Stimulated activated CD4-positive, alpha-beta T cell treated with anti-CD3 and anti-CD28 coated beads, Interleukin-15, amount 100 ng/mL, for 48 hours (primary cell): ENCODE data around the gene EIF3K.

Experiments used
- DNase-seq, 2 donors: peaks; one replicate each; pipeline ENCODE4 v3.0.0-alpha.2; 2020; ENCODE audit warnings: low read depth in 2 of 2

EIF3K gene

DNA sequence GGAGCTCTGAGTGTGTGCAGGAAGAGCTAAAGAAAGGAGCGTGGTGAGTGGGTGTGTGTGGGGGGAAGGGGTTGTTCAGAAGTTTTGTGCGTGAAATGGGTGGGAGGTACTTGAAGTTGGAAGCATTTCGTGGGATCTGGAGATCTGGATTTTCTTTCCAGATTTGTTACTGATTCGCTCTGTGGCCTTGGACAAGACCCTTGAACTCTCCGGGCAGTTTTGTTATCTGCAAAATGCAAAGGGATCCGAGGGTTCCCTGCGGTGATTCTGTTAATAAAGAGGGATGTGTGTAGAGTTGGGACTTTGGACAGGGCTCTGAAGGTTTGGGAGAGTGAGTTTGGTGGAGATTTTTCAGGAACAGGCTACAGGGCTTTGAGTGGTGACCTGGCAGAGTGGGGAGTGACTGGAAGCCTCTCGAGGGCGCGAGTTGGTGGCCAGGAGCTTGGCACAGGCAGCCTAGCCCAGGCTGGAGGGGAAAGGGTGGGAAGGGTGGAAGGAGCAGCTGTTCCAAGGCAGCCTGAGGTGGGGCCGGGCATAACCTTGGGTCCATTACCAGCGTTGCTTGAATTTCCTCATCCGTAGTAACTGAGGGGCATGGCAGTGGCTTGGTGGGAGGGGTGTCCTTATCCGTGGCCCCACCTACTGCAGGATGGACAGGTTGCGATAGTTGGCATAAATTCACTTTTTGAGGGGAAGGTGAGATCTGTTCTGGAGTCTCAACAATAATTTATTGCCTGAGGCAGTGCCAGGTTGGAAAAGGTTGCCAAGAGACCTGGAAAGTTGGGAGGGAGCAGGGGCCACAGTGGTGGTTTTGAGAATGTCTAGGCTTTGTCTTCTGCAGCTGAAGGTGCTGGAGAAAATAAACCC lies 30.6 kb downstream of the EIF3K start:
- DNase-seq, result no peak

DNA sequence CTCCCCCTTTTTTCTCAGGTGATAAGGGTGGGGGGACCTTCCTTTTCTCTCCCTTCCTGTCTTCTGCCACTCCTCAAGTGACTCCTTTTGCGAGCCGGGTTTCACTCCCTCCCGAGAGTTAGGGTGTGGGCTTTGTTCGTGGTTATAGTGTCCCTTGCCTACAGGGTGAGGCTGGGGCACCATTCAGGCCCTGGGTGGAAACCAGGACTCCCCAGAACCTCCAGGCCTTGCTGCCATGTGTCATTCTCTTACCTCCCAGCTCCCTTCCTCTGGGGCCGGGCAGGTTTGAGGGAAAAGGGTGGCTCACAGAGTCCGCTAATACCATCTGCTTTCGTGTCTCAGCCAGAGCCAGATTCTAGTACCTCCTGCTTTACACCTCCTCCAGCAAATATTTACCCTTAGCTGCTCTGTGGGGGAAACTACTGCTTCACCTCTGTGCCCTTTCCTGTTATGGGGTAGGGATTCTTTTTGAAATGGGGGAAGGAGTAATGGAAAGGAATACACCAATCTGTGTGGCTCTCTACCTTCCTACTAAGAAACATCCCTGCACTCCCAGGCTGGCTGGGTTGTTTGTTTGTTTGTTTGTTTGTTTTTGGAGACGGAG lies 31.3 kb downstream of the EIF3K start:
- DNase-seq, result no peak

DNA sequence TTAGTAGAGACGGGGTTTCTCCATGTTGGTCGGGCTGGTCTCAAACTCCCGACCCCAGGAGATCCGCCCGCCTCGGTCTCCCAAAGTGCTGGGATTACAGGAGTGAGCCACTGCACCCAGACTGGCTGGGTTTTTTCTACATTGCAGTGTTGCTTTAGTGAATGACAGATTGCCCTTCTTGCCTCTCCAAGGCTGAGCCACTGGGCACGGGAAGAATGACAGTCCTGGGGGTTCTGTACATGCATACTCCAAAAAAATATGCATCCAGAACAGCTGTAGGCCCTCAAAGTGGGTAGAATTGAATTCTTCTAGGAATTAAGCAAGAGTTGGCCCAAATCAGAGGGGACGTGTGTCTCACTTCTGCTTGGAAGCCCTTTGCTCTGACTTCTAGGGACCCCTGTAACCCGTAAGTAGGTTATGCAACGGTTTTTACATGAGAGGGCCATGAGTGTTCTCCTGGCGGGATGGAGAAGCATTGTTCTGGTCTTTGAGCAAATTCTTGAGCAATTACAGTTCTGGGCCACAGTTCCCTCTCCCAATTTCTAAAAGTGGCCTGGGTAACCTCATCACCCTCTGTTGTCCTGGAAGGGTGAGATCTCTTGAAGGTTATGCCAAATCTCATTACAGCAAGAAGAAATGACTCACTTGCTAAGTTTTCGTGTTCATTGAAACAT lies 32.1 kb downstream of the EIF3K start:
- DNase-seq, result no peak

DNA sequence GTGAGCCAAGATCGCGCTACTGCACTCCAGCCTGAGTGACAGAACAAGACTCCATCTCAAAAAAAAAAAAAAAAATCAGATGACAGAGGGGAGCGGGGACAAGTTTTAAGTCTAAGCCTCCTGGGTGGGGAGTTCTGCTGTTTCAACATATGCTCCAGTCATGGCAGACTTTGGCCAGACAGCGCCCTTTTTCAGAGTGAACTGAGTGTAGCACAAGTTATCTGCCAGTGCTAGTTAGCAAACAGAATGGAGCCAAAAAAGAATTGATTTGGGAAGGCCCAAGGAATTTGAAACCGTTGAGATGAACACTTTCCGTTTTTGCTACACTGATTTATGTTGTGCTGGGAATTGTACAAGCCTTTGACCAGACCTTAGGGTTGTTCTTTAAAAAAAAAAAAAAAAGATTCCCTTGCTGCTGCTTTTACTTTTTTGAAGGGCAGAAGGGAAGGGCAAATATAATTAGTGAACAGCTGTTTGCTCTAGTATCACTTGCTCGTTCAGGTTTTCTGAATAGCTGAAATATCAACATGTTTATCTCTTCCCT lies 34.1 kb downstream of the EIF3K start:
- no peak for DNase-seq

DNA sequence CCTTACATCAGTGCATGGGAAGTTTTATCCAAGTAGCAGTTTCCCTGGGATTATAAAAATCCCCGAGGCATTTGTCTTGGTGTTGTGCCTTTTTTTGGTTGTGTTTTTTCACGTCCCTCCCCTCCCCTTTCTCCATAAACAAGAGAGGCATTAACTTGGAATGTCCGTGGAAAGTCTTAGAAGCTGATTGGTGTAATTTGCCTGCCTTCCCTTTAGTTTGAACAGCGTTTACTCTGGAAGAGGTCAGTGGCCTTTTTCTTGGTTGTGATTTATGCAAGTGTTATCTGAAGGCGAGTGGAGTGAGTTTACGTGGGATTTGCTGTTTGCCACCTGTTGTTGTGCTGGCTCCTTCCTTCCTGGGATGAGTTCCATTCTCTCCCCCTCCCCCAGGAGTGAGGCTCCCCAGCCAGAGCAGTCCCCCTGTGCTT lies 35.7 kb downstream of the EIF3K start:
- no peak for DNase-seq

DNA sequence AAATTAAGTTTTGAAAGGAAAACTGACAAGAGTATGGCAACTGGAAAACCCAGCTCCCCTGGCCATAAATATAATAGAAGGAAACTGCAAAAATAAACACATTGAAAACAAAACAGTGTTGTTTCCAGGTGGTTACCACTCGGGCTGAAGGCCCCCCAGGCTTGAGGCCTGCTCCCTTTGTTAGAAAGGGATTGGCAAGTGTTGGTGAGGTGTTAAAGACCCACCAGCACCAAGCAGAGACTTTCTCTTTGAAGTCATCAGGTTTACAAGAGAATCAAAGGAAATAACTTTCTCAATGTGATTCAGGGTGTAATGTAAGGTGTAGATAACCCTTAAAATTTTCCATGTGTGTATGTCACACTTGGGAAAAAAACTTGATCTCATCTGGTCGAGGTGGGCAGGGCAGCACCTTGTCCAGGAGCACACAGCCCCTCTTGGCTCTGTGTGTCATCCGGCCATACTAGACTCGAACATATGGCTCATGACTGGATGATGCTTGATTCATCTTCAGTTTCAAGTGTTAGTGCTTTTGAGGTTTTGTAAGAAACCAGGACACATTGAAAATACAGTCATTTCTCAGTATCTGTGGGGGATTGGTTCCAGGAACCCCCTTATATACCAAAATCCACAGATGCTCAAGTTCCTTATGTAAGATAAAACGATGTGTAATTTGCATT lies 36.3 kb downstream of the EIF3K start:
- peak in 1 of 2 donors; percentile 35 for DNase-seq

DNA sequence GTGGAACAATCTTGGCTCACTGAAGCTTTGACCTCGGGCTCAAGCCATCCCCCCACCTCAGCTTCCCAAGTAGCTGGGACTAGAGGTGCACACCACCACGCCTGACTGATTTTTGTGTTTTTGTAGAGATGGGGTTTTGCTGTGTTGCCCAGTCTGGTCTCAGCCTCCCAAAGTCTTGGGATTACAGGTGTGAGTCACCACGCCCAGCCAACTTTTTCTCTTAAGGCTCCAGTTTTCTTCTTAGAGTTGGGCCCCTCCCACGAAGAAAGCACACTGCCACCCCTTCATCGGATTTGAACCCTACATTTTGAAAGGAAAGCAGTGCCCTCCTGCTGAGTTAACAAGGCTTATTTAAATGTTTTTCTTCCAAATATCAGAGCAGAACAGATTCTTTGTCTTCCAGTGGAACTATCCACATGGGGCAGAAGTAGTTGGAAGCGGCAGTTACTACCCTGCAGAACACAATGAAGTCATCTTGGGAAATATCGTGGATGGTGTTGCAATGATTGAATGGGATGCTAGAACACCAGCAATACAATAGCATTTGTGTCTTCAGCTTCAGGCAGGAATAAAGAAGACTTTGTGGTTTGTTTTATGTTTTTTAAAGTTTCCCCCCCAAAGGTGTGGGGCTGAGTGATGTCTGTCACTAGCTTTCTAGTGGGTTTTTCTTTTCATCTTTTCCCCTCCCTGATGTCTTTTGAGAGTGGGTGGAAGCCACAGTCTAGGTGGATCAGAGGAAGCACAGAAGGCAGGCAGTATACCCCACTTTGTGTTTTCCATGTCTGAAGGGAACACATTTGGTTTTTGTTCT lies 37.4 kb downstream of the EIF3K start:
- DNase-seq, result no peak

DNA sequence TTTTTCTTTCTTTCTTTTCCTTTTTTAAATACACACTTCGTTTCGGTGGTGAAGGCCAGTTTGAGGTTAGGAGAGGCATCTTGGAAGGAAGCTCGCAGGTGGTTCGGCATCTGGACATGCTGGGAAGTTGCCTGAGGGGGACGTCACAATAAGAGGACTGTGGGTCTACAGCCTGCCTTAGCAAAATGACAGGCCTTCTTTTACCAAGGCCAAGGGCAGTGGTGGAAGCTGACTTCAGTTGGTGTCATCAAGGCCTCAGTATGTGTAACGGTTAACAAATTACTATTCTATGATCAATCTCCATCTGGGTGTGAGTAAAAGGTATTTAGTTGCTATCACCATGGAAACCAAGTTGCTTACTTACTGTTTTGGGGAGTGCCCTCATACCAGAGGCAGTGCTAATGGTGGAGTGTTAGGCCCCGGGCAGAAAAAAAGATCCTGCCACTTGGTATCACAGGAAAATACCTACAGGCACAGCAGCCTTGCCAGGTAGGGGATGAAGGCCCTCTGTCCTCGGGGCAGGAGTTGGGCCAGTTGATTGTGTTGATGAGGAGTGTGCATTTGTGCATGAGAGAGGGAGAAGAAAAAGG lies 38.7 kb downstream of the EIF3K start:
- DNase-seq, result no peak

DNA sequence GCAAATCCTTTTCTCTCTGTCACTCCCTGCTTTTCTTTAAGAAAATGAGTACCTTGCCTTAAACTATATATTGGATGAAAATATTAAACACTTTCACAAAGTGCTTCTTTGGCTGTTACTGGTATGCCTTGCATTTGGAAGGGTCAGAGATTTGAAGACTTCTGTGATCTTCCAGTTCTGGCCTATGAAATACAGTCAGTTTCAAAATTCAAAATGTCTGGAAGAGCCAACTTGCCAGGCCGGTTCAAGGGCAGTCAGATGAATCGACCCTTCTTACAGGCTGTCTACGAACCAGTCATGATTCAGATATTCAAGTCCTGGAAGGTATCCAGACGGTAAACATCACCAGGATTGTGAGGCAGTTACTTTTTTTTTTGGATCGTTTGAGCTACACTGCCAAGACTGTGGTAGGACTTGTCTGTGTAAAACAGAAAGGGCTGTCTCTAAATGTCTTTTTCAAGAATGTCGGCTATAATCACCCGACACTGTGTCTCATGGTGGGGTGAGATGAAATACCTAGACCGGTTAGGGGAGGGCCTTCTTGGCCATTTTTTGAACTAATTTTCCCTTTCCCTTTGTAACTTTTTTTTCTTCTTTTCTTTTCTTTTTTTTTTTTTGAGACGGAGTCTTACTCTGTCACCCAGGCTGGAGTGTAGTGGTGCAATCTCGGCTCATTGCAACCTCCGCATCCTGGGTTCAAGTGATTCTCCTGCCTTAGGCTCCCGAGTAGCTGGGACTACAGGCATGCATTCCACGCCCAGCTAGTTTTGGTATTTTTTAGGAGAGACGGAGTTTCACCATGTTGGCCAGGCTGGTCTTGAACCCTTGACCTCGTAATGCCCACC lies 39.7 kb downstream of the EIF3K start:
- no peak for DNase-seq

DNA sequence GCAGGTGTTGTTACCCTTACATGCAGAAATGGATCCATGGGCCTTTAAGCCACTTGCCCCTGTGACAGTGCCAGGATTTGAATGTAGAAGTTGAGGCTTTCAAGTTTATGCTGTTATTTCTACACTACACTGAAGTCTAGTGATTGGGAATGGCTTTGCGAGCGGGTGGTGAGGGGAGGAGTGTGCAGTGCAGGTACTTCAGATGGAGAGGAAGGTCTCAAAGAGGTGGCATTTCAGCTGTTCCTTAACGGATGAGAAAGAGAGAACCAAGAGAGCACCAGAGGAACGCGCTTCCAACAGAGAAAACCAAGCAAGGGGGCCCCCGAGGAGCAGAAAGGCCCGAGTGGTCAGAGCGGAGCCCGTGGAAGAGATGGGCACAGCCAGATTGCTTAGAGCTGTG lies 41.7 kb downstream of the EIF3K start:
- no peak for DNase-seq

DNA sequence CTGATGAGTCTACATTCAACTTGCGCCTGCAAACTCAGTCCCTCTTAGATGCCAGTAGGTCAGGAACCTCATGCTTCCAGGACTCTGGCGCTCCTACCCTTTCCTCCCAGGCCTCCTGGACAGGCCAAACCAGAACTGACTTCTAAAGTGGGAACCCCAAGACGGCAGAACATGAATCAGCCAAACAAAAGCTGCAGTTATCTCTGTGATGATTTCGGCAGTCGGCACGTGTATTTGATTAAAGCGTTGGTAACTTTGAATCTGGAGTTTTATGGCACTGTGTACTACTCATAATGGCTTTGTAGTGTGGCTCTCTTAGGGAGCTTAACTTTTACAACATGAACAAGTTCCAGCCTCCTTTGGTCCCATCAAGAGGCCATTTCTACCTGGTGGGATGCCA lies 42.1 kb downstream of the EIF3K start:
- DNase-seq, result no peak

DNA sequence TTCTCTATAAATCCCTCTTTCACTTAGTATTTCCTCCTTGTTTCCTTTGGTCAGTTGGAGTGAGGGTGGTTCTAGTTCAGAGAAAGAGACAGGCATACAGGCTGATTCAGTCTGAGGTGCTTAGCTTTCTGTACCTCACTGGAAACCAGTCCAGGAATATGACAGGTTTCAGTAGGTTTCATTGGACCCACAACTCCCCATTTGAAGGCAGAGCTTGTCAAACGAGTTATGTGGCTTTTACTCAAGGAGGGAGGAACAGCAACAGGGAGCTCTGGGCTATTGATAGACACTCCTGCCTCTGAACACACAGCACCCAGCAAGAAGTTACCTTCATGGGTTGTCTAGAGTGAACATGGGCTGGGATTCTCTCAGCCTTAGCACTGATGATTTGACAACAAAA lies 43.0 kb downstream of the EIF3K start:
- DNase-seq, result no peak

DNA sequence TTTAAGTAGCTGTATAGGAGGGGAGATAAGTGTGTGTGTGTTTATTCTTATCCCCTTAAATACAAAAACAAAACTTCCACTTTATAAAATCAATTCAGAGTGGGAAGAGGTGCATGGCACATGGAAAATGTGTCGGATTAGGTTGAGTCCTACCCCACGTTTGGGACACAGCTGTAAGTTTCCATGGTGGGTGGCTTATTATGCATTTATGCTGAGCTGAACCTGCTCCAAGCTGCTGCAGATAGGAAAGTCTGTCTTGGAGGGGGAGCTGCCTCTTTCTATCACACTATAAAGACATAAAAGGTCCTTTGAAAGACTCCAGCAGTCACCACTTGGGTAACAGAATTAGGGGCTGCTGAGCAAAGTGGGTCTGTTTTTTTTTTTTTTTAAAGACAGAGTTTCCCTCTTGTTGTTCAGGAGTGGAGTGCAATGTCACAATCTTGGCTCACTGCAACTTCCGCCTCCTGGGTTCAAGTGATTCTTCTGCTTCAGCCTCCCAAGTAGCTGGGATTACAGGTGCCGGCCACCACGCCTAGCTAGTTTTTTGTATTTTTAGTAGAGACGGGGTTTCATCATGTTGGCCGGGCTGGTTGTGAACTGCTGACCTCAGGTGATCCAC lies 43.7 kb downstream of the EIF3K start:
- no peak for DNase-seq

DNA sequence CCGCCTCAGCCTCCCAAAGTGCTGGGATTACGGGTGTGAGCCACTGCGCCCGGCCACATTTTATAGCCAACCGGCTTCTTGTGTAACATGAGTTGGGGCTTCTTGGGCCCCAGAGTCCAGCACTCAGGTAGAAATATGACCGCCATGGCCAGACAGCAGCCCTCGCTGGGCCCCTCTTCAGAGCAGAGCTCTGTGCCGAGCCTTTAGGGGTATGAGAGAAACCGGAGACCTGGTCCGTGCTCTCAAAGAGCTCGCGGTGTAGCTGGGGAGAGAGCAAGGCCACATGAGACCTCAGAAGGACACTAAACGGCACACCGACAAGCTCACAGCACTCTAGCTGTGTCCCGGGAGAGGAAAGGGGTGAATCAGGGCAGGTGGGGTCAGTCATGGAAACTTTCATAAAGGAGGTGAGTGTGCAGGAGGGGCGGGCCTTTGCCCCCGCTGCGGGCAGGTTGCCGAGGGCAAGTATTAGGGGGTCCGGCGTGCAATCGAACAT lies 44.2 kb downstream of the EIF3K start:
- no peak for DNase-seq

DNA sequence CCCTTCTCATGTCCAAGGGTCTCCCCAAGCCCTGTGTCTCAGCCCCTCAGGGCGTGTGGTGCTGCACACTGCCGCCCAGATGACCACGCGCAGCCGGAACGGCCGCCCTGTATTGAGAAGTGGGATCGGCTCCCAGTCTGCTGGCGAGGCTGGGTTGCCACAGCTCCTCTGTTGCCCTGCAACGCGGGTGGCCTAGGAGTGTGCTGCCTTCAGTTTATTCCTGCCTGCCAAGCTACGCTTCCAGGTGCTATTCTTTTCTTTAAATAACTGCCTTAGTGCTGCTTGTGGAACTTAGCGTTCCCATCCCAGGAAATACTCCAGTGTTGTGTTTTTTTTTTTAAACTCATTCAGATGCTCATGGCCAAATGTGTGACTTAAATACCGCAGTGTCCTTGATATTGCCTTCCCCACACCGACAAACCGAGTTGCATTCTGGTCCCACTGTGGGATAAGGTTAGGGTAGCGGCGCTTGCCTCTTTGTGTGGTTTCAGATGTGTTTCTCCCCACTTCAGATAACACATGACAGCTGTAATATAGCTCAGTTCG lies 45.0 kb downstream of the EIF3K start:
- no peak for DNase-seq

DNA sequence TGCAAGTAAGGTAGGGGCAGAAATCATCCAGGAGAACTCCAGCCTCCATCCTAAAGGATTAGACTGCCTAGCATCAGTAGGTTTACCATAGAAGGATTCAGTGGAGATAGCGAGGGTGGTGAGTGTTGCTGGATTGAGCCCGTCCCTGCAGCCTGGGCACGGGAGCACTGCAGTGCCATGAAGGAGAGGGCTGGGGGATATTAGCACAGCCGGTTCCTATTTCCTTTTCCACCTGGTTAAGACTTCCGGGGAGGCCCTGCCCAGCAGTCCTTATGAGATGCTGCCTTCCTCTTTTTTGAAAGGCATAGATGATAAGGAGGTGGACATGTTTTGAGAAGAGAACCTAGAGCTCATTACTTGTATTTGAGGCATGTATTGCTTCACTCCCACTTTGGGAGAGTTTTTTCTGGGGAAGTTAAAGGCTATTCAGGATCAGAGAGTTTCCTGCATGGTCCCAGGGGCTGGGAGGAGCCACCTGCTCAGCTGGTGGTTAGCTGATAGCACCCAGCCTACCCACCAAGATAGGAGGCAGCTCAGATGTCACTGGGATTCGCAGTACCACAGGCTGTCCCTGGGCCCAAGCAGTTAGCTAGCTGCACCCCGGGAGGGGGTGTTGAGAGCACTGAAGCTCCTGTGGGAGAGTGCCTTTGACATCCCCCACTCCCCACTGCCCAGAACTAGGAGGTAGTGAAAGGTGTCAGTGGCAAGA lies 45.7 kb downstream of the EIF3K start:
- DNase-seq, result no peak

DNA sequence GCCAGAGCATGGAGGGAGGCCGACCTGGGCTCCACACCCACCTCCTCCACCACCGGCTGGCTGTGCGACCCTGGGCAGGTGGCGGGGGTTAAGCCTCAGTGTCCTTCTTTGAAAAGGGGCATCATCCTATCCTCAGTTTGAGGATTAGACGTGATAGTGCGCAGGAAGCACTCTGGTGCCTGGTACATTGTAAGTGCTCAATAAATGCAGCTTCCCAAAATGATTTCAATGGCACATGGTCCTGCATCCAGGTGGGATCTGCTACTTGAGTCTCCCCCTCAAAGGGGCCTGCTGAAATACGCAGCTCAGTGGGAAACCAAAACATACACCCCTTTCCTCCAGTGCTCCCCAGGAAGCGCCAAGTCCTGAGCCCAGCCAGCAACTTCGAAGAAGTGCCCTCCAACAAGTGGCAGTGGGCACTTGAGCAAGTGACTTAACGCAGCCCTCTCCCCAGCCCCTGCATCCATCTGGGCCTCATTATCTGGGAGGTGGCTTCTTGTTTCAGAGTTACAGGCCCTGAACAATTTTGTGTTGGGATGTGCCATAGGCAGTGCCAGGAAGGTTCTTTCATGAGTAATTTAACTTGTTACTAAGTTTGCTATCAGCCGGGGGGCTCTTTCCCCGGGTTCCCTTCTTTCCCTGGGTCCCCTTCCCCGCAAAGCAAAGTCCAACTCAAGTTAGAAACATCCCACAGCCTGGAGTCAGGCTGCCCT lies 46.4 kb downstream of the EIF3K start:
- no peak for DNase-seq
